HG03039 (cell line): Measurements from ENCODE around the gene EFNA1.
"Not testable (repeated sequence)": the region's sequence is repeated elsewhere in the genome, so short reads cannot be mapped to it uniquely, and the experiment has no call there.

Experiments
- ATAC-seq: cut with Tn5 transposase; IDR thresholded peaks from one replicate; pipeline ENCODE4 v1.9.1; 2021; ENCODE audit warnings: mild to moderate bottlenecking, moderate library complexity; ENCODE audit not compliant: unreplicated experiment

The EFNA1 gene

GRCh38 chr1:155092131-155092530 is 35.5 kb upstream of the EFNA1 start:
- ATAC-seq, result no peak

GRCh38 chr1:155092641-155093040 is 35.0 kb upstream of the EFNA1 start:
- no peak for ATAC-seq

- ATAC-seq, result no peak
Observed at GRCh38 chr1:155093911-155094621, 33.6 kb upstream of the EFNA1 start.

- ATAC-seq, result no peak
Observed at GRCh38 chr1:155094622-155094948, 33.1 kb upstream of the EFNA1 start.

GRCh38 chr1:155099331-155099730 is 28.3 kb upstream of the EFNA1 start:
- ATAC-seq, result no peak

GRCh38 chr1:155103325-155103724 is 24.4 kb upstream of the EFNA1 start:
- ATAC-seq, result no peak

GRCh38 chr1:155104605-155105534 is 22.8 kb upstream of the EFNA1 start:
- ATAC-seq, result no peak

- ATAC-seq, result no peak
Observed at GRCh38 chr1:155105604-155106011, 22.1 kb upstream of the EFNA1 start.

- ATAC-seq, result no peak
Observed at GRCh38 chr1:155106862-155107261, 20.8 kb upstream of the EFNA1 start.

GRCh38 chr1:155107309-155108264 is 20.1 kb upstream of the EFNA1 start:
- no peak for ATAC-seq

- ATAC-seq, result no peak
Observed at GRCh38 chr1:155108296-155108695, 19.4 kb upstream of the EFNA1 start.

GRCh38 chr1:155110381-155110780 is 17.3 kb upstream of the EFNA1 start:
- no peak for ATAC-seq

- ATAC-seq, result no peak
Observed at GRCh38 chr1:155110826-155111225, 16.9 kb upstream of the EFNA1 start.

- ATAC-seq, result no peak
Observed at GRCh38 chr1:155113450-155113980, 14.2 kb upstream of the EFNA1 start.

GRCh38 chr1:155116113-155116764 is 11.4 kb upstream of the EFNA1 start:
- no peak for ATAC-seq

GRCh38 chr1:155117610-155118009 is 10.1 kb upstream of the EFNA1 start:
- ATAC-seq, result no peak

GRCh38 chr1:155118090-155118489 is 9.6 kb upstream of the EFNA1 start:
- ATAC-seq, result not testable (repeated sequence)

- ATAC-seq, result no peak
Observed at GRCh38 chr1:155120253-155120652, 7.4 kb upstream of the EFNA1 start.

- no peak for ATAC-seq
Observed at GRCh38 chr1:155121249-155121648, 6.4 kb upstream of the EFNA1 start.

- ATAC-seq, result no peak
Observed at GRCh38 chr1:155122308-155122707, 5.4 kb upstream of the EFNA1 start.
